SK-N-SH (cell line): ENCODE results near the gene CRIM1. TPM values are rescaled to one million over a fixed set of nuclear protein-coding genes. Genes with fewer than 3 reads are reported as not detected.

Experiments used
- CTCF ChIA-PET: fragments of 300-600, 350-600 bp; formaldehyde crosslinking; extraction: SDS; loops from one replicate; lab custom pipeline; 2021; lab: Yijun Ruan, JAX
- POLR2A ChIA-PET: fragments of 350-600 bp; sonication (Branson Sonifier 250); formaldehyde crosslinking; extraction: SDS; loops from one replicate; lab custom pipeline; 2020; ENCODE audit warnings: antibody characterized with exemption, inconsistent platforms; lab: Yijun Ruan, JAX
- DNase-seq: peaks from one replicate; pipeline ENCODE4 v3.0.0; 2012
- H2AFZ ChIP-seq: fragments of 200-600 bp; sonication (generic); 2 replicates; pipeline ENCODE4 v1.8.1; 2016; ENCODE audit warnings: antibody characterized with exemption, mild to moderate bottlenecking, low read depth
- H3F3A ChIP-seq: fragments of 200-600 bp; sonication (generic); replicated peaks from 2 replicates; pipeline ENCODE3; 2016; ENCODE audit warnings: antibody characterized with exemption, mild to moderate bottlenecking; ENCODE audit not compliant: insufficient read depth
- H3K27ac ChIP-seq, 2 experiments: fragments of 200-500 bp in 1 of 2; fragments of 200-600 bp in 1 of 2; sonication (Bioruptor generic) in 1 of 2; sonication (generic), shearing (Covaris generic) in 1 of 2; 2 replicates each; pipeline versions ENCODE4 v1.5.1 to v1.6.1; 2014 to 2016; ENCODE audit warnings: low read depth in 2 of 2, inconsistent platforms in 1 of 2, low read length in 1 of 2, mild to moderate bottlenecking in 1 of 2, mixed read lengths in 1 of 2
- H3K27me3 ChIP-seq: fragments of 200-600 bp; sonication (generic), shearing (Covaris generic); 2 replicates; pipeline ENCODE4 v1.6.1; 2016; ENCODE audit warnings: mixed run types; ENCODE audit not compliant: insufficient read depth
- H3K36me3 ChIP-seq, 2 experiments: fragments of 200-500 bp in 1 of 2; fragments of 200-600 bp in 1 of 2; sonication (Bioruptor generic) in 1 of 2; sonication (generic) in 1 of 2; replicated peaks in 1 of 2; 2 replicates each; pipeline versions ENCODE3 to v1.5.1; 2014 to 2016; ENCODE audit warnings: low read length in 1 of 2, mild to moderate bottlenecking in 1 of 2; ENCODE audit not compliant: insufficient read depth in 2 of 2, control insufficient read depth in 1 of 2
- H3K4me1 ChIP-seq, 2 experiments: fragments of 200-500 bp in 1 of 2; fragments of 200-600 bp in 1 of 2; sonication (Bioruptor generic) in 1 of 2; sonication (generic), shearing (Covaris generic) in 1 of 2; 2 replicates each; pipeline versions ENCODE4 v1.5.1 to v1.6.1; 2014 to 2016; ENCODE audit warnings: low read depth in 1 of 2, low read length in 1 of 2, mixed run types in 1 of 2; ENCODE audit not compliant: insufficient read depth in 2 of 2, control insufficient read depth in 1 of 2
- H3K4me2 ChIP-seq: fragments of 200-600 bp; sonication (generic), shearing (Covaris generic); 2 replicates; pipeline ENCODE4 v1.6.1; 2017; ENCODE audit warnings: mixed run types
- H3K4me3 ChIP-seq, 2 experiments: fragments of 200-500 bp in 1 of 2; fragments of 200-600 bp in 1 of 2; sonication (Bioruptor generic) in 1 of 2; sonication (generic), shearing (Covaris generic) in 1 of 2; 2 replicates each; pipeline versions ENCODE4 v1.5.1 to v1.8.1; 2014 to 2016; ENCODE audit warnings: low read depth in 2 of 2, inconsistent platforms in 1 of 2, low read length in 1 of 2, mild to moderate bottlenecking in 1 of 2, mixed read lengths in 1 of 2, moderate library complexity in 1 of 2
- H3K79me2 ChIP-seq: fragments of 200-600 bp; sonication (generic); 2 replicates; pipeline ENCODE4 v1.8.1; 2017; ENCODE audit warnings: mild to moderate bottlenecking; ENCODE audit not compliant: insufficient read depth
- H3K9ac ChIP-seq: fragments of 200-600 bp; sonication (generic); 2 replicates; pipeline ENCODE4 v1.6.1; 2017; ENCODE audit warnings: mixed run types
- H3K9me2 ChIP-seq: fragments of 200-600 bp; sonication (generic); 2 replicates; pipeline ENCODE4 v1.6.1; 2017; ENCODE audit warnings: mixed run types
- H3K9me3 ChIP-seq: fragments of 200-600 bp; sonication (generic); 2 replicates; pipeline ENCODE4 v1.6.1; 2017; ENCODE audit warnings: mixed run types, mild to moderate bottlenecking, moderate library complexity
- H4K20me1 ChIP-seq: fragments of 200-600 bp; sonication (generic); 2 replicates; pipeline ENCODE4 v1.6.1; 2017; ENCODE audit warnings: mild to moderate bottlenecking, mixed run types; ENCODE audit not compliant: insufficient read depth
- CHD2 ChIP-seq: fragments of 150-350 bp; IDR thresholded peaks from 2 replicates; pipeline ENCODE4 v1.6.1; 2018; ENCODE audit warnings: low read length; ENCODE audit not compliant: partially characterized antibody
- CTCF ChIP-seq: fragments of 200-600 bp; sonication (generic); IDR thresholded peaks from 2 replicates; pipeline ENCODE4 v1.6.1; 2017; ENCODE audit warnings: antibody characterized with exemption, mild to moderate bottlenecking, moderate library complexity
- EP300 ChIP-seq, 2 experiments: IDR thresholded peaks; 2 replicates each; pipeline versions ENCODE4 v1.4.0 to v1.6.1; 2012; ENCODE audit warnings: borderline replicate concordance in 1 of 2, low read depth in 1 of 2, low read length in 1 of 2
- EZH2phosphoT487 ChIP-seq: fragments of 200-600 bp; sonication (generic); IDR thresholded peaks from 2 replicates; pipeline ENCODE4 v1.6.1; 2017; ENCODE audit warnings: low read depth, mixed run types, mild to moderate bottlenecking, antibody characterized with exemption, moderate library complexity, borderline replicate concordance
- FOXJ3 ChIP-seq: sonication (generic); formaldehyde crosslinking; IDR thresholded peaks from 2 replicates; pipeline ENCODE4 v1.5.1; 2020; ENCODE audit warnings: mild to moderate bottlenecking, missing genetic modification reagents
- FOXM1 ChIP-seq: IDR thresholded peaks from 2 replicates; pipeline ENCODE4 v1.4.0; 2012; ENCODE audit warnings: low read depth, mild to moderate bottlenecking
- GABPA ChIP-seq: IDR thresholded peaks from 2 replicates; pipeline ENCODE4 v1.4.0; 2012; ENCODE audit warnings: low read depth, mild to moderate bottlenecking
- GATA2 ChIP-seq: sonication (generic); formaldehyde crosslinking; IDR thresholded peaks from 2 replicates; pipeline ENCODE4 v1.5.0; 2020; ENCODE audit warnings: mild to moderate bottlenecking, missing genetic modification reagents
- IRF3 ChIP-seq: fragments of 150-350 bp; IDR thresholded peaks from 2 replicates; pipeline ENCODE4 v1.6.1; 2016; ENCODE audit warnings: mild to moderate bottlenecking, low read depth, low read length
- MEF2A ChIP-seq: IDR thresholded peaks from 2 replicates; pipeline ENCODE4 v1.4.0; 2012; ENCODE audit warnings: low read depth, borderline replicate concordance
- MXI1 ChIP-seq: IDR thresholded peaks from 2 replicates; pipeline ENCODE4 v1.6.1; 2012; ENCODE audit warnings: mild to moderate bottlenecking, low read depth, low read length, improper control_type of control experiment
- NFIC ChIP-seq: IDR thresholded peaks from 2 replicates; pipeline ENCODE4 v1.4.0; 2012; ENCODE audit warnings: borderline replicate concordance
- NRF1 ChIP-seq: IDR thresholded peaks from 2 replicates; pipeline ENCODE4 v1.6.1; 2012; ENCODE audit warnings: low read depth, mild to moderate bottlenecking, low read length
- PBX3 ChIP-seq: IDR thresholded peaks from 2 replicates; pipeline ENCODE4; 2012
- POLR2AphosphoS5 ChIP-seq: IDR thresholded peaks from 2 replicates; pipeline ENCODE4 v1.6.1; 2012; ENCODE audit warnings: low read depth, low read length
- RCOR1 ChIP-seq: fragments of 150-350 bp; IDR thresholded peaks from 2 replicates; pipeline ENCODE4 v1.6.1; 2017; ENCODE audit warnings: antibody characterized with exemption, low read length
- RFX5 ChIP-seq: IDR thresholded peaks from 2 replicates; pipeline ENCODE4 v1.6.1; 2012; ENCODE audit warnings: mild to moderate bottlenecking, improper control_type of control experiment, low read length
- RXRA ChIP-seq: IDR thresholded peaks from 2 replicates; pipeline ENCODE4 v1.4.0; 2012; ENCODE audit warnings: low read depth, mild to moderate bottlenecking, borderline replicate concordance
- SIN3A ChIP-seq: IDR thresholded peaks from 2 replicates; pipeline ENCODE4 v1.6.1; 2012; ENCODE audit warnings: low read depth, mild to moderate bottlenecking, low read length, moderate library complexity, borderline replicate concordance
- TAF1 ChIP-seq: IDR thresholded peaks from 2 replicates; pipeline ENCODE4 v1.6.1; 2012; ENCODE audit warnings: low read depth, mild to moderate bottlenecking, low read length, moderate library complexity, borderline replicate concordance
- TCF12 ChIP-seq: IDR thresholded peaks from 2 replicates; pipeline ENCODE4 v1.4.0; 2012
- USF2 ChIP-seq: fragments of 150-350 bp; IDR thresholded peaks from 2 replicates; pipeline ENCODE4 v1.6.1; 2017; ENCODE audit warnings: antibody characterized with exemption, low read length, low read depth, borderline replicate concordance
- YY1 ChIP-seq: IDR thresholded peaks from 2 replicates; pipeline ENCODE4 v1.4.0; 2012; ENCODE audit warnings: low read depth, mild to moderate bottlenecking
- WGBS: methylation state at CpG from one replicate; pipeline ENCODE4 v1.1.6; 2017; ENCODE audit warnings: low lambda C conversion rate; 5-methylcytosine and 5-hydroxymethylcytosine counted together
- polyA plus RNA-seq, 3 experiments: library from polyadenylated mRNA; depleted of rRNA; stranded (reverse); fragments of >200 nt; gene quantifications; 2 replicates each; pipeline ENCODE4 v1.2.3, GENCODE V29; 2012

Gene CRIM1
- polyA plus RNA-seq, 1 of the 3 experiments (the other 2 are of a cell fraction), result 244 TPM

GRCh38 chr2:36555789-36556188, 200.2 kb downstream of the CRIM1 start:
- H3K9me3 ChIP-seq, result no peaks in the 10 kb centered on the region
- peaks cover 99% of the 10 kb centered on the region for H3F3A ChIP-seq
- H2AFZ ChIP-seq, result no peak overlapping the region
- no peaks in the 10 kb centered on the region for H3K9me2 ChIP-seq
- H4K20me1 ChIP-seq, result no peaks in the 10 kb centered on the region
- H3K79me2 ChIP-seq, result peaks cover 56% of the 10 kb centered on the region
- peaks cover 78 to 79% of the 10 kb centered on the region in 2 experiments for H3K36me3 ChIP-seq
- no peak overlapping the region for H3K4me3 ChIP-seq
- no peaks in the 10 kb centered on the region for H3K27me3 ChIP-seq
- ChIA-PET CTCF (interaction anchor here (0.5 kb wide), 1 partner anchor 20 kb away, joined by 3 read pairs; no protein-coding TSS in a partner anchor), POLR2A (no interaction called here)
- H3K9ac ChIP-seq, result peak overlapping the region; percentile 42
- no peak for DNase-seq
- WGBS, result 93% methylated on average over 3 of the region's 3 CpGs
- peaks cover 0 to 56% of the 10 kb centered on the region in 2 experiments; a peak in 3 of 4 replicates for H3K4me1 ChIP-seq
- no peak for TF ChIP-seq SIN3A
- TF ChIP-seq MEF2A, result no peak
- no peak for TF ChIP-seq NRF1
- TF ChIP-seq CHD2, result no peak
- no peak for TF ChIP-seq TCF12
- no peak for TF ChIP-seq MXI1
- TF ChIP-seq FOXM1, result no peak
- no peak for TF ChIP-seq EP300 (IDR thresholded peaks at IDR 0.05; ENCODE audit: borderline replicate concordance in 1 of 2, low read depth in 1 of 2, low read length in 1 of 2)
- TF ChIP-seq EZH2phosphoT487, result no peak
- H3K4me2 ChIP-seq, result no peak overlapping the region
- peak overlapping the region in 1 of 2 experiments; percentile 98; a peak in 2 of 4 replicates for H3K27ac ChIP-seq

- no peak for DNase-seq
- Histone ChIP-seq H3F3A (peaks cover 99% of the 10 kb centered on the region), H4K20me1 (no peaks in the 10 kb centered on the region), H3K27me3 (no peaks in the 10 kb centered on the region), H3K4me3 (no peak overlapping the region), H3K9ac (peak overlapping the region; percentile 42; the same call in 1 of the 2 replicates), H3K79me2 (peaks cover 49% of the 10 kb centered on the region), H3K4me1 (peaks cover 2 to 63% of the 10 kb centered on the region in 2 experiments), H3K9me3 (no peaks in the 10 kb centered on the region), H3K27ac (peak overlapping the region; percentile 16 to 98; a peak in 3 of 4 replicates), H2AFZ (no peak overlapping the region), H3K4me2 (0 out of 2 replicates have a peak overlapping the region, but pooled peaks have one; percentile 4), H3K9me2 (no peaks in the 10 kb centered on the region), H3K36me3 (peaks cover 70 to 74% of the 10 kb centered on the region in 2 experiments)
- CTCF ChIA-PET, result interaction anchor here (0.8 to 1.0 kb wide), 2 partner anchors 12 to 108 kb away, joined by 3 to 4 read pairs; no protein-coding TSS in a partner anchor
- WGBS, result 4% methylated on average over 1 of the region's 1 CpG
- POLR2A ChIA-PET, result no interaction called here
- TF ChIP-seq RXRA (no peak), FOXJ3 (CRISPR knock-in tag) (no peak), NFIC (peak; percentile 54), YY1 (no peak), IRF3 (no peak), USF2 (no peak), GATA2 (CRISPR knock-in tag) (no peak), PBX3 (peak; percentile 56; the same call in 1 of the 2 replicates), TAF1 (no peak), POLR2AphosphoS5 (peak; percentile 20; the same call in 1 of the 2 replicates), CTCF (no peak), GABPA (no peak), RCOR1 (no peak), CHD2 (no peak), NRF1 (no peak), TCF12 (peak; percentile 53), RFX5 (no peak)
Observed at GRCh38 chr2:36556842-36557241, 201.3 kb downstream of the CRIM1 start.
